ENCODE data around the gene CCDC197. TPM values are rescaled to one million over a fixed set of nuclear protein-coding genes. Genes with fewer than 3 reads are reported as not detected.

Gene CCDC197
- total RNA-seq, 1 experiment from 2014 or later: not detected

DNA sequence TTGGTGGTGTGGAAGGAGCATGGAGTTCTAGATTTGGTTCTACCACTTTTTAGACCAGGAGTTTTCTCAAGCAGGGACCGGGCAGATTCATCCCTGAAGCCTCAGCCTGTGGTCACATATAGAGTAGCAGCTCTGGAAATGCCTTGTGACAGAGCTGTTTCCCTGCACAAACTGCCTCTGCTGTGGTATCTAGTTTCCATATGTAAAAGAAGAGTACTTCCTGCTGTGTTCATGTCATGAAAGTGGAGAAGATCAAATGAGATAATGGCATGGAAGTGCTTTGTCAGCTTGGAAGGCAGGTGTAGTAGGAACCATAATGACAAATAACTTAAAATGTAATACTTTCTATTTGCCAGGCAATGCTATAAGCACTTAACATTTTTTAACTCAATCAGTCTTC lies 55.1 kb downstream of the CCDC197 start:
- Histone ChIP-seq H3T11ph (ENCODE audit: low read length) (no peak overlapping the region), H4K8ac (replicated peaks; ENCODE audit: insufficient read length, low read depth, low read length) (no peak overlapping the region), H3K4me2 (ENCODE audit: insufficient read depth, insufficient read length, low read length) (no peak overlapping the region), H4K20me1 (ENCODE audit: control insufficient read depth, insufficient read depth, insufficient read length) (no peaks in the 10 kb centered on the region), H2BK20ac (ENCODE audit: low read depth, low read length, poor library complexity, severe bottlenecking) (no peak overlapping the region), H3K9ac (ENCODE audit: extremely low read depth, insufficient read length, low read length) (no peak overlapping the region), H4K91ac (ENCODE audit: insufficient read length, low read depth, low read length) (no peak overlapping the region), H3K79me1 (ENCODE audit: insufficient read depth, low read depth, low read length, poor library complexity, severe bottlenecking) (no peaks in the 10 kb centered on the region), H2BK12ac (ENCODE audit: insufficient read length, low read depth, low read length) (no peak overlapping the region), H3K18ac (ENCODE audit: insufficient read length, low read depth, low read length) (no peak overlapping the region), H2BK5ac (ENCODE audit: insufficient read length, low read length) (no peak overlapping the region), H3K14ac (ENCODE audit: insufficient read depth, low read length) (no peak overlapping the region), H3K27ac (ENCODE audit: insufficient read length, low read depth, low read length) (no peak overlapping the region), H3K23ac (ENCODE audit: insufficient read length, low read depth, low read length) (no peak overlapping the region), H2BK15ac (ENCODE audit: low read depth, low read length) (no peak overlapping the region), H3K4me1 (ENCODE audit: insufficient read depth, low read length) (no peaks in the 10 kb centered on the region; the same call in 1 of the 2 replicates), H4K5ac (ENCODE audit: insufficient read length, low read depth, low read length) (no peak overlapping the region), H3K56ac (ENCODE audit: insufficient read length, low read depth, low read length) (no peak overlapping the region), H2BK120ac (ENCODE audit: low read depth, low read length, poor library complexity, severe bottlenecking) (no peak overlapping the region), H3K9me3 (ENCODE audit: control insufficient read depth, low read depth, low read length) (no peaks in the 10 kb centered on the region), H3K4ac (ENCODE audit: low read depth, low read length) (no peak overlapping the region), H3K27me3 (ENCODE audit: insufficient read depth, low read length) (no peaks in the 10 kb centered on the region), H2AK5ac (ENCODE audit: insufficient read length, low read length) (no peak overlapping the region), H2AFZ (ENCODE audit: low read length) (no peak overlapping the region), H3K79me2 (ENCODE audit: insufficient read depth, low read length) (no peaks in the 10 kb centered on the region), H3K23me2 (ENCODE audit: insufficient read length, low read depth, low read length, poor library complexity, severe bottlenecking) (no peaks in the 10 kb centered on the region)
- no CpG with 5 or more reads among the region's 1 CpG for WGBS (ENCODE audit: extremely low coverage, insufficient read length, low lambda C conversion rate)
- Mint-ChIP-seq H3K27ac (no peak overlapping the region; a peak in 2 of 7 replicates), H3K4me1 (peaks cover 15 to 18% of the 10 kb centered on the region in 2 experiments), H3K27me3 (ENCODE audit: low read depth) (no peaks in the 10 kb centered on the region), H3K4me3 (no peak overlapping the region), H3K36me3 (ENCODE audit: insufficient read depth in 1 of 3, low read depth in 3 of 3) (peaks cover 44 to 88% (median 74%) of the 10 kb centered on the region in 3 experiments; a peak in 6 of 7 replicates), H3K9me3 (no peaks in the 10 kb centered on the region)
- TF ChIP-seq, protein P1, sequence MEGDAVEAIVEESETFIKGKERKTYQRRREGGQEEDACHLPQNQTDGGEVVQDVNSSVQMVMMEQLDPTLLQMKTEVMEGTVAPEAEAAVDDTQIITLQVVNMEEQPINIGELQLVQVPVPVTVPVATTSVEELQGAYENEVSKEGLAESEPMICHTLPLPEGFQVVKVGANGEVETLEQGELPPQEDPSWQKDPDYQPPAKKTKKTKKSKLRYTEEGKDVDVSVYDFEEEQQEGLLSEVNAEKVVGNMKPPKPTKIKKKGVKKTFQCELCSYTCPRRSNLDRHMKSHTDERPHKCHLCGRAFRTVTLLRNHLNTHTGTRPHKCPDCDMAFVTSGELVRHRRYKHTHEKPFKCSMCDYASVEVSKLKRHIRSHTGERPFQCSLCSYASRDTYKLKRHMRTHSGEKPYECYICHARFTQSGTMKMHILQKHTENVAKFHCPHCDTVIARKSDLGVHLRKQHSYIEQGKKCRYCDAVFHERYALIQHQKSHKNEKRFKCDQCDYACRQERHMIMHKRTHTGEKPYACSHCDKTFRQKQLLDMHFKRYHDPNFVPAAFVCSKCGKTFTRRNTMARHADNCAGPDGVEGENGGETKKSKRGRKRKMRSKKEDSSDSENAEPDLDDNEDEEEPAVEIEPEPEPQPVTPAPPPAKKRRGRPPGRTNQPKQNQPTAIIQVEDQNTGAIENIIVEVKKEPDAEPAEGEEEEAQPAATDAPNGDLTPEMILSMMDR (conservative IDR thresholded peaks at IDR 0.05): no peak
- no peak for DNase-seq

Measured in H9 (cell line).